Left kidney (tissue), 2 donors: ENCODE data around the gene ADIG. TPM values are rescaled to one million over a fixed set of nuclear protein-coding genes. Genes with fewer than 3 reads are reported as not detected.
"Not testable (repeated sequence)": the region's sequence is repeated elsewhere in the genome, so short reads cannot be mapped to it uniquely, and the experiment has no call there.

Experiments
- DNase-seq: peaks from one replicate; pipeline ENCODE4 v3.0.0-alpha.2; 2013
- polyA plus RNA-seq: library from polyadenylated mRNA; unstranded; fragments of 120-200 nt; gene quantifications from one replicate; pipeline ENCODE4 v1.2.1, GENCODE V29; 2013; ENCODE audit not compliant: insufficient read length

Gene ADIG
- polyA plus RNA-seq, 1 donor, result not detected

DNA sequence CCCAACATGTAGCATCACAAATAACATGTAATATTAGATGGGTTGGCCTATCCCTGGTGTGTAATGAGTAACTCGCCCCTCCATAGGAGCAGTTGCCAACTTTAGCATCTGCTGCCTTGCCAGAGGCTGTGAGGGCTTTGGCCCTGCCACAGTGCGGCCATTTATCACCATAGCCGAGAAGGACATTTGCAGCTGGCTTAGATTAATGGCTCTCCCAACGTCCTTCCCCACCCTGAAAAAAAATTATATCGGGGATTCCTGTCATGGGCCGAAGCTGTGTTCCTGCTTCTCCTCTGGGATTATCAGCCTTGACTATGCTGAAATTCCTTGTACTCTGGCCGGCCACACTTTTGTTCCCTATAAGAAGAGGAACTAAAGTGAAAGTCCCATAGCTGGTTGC lies 7.6 kb upstream of the ADIG start:
- no peak for DNase-seq

DNA sequence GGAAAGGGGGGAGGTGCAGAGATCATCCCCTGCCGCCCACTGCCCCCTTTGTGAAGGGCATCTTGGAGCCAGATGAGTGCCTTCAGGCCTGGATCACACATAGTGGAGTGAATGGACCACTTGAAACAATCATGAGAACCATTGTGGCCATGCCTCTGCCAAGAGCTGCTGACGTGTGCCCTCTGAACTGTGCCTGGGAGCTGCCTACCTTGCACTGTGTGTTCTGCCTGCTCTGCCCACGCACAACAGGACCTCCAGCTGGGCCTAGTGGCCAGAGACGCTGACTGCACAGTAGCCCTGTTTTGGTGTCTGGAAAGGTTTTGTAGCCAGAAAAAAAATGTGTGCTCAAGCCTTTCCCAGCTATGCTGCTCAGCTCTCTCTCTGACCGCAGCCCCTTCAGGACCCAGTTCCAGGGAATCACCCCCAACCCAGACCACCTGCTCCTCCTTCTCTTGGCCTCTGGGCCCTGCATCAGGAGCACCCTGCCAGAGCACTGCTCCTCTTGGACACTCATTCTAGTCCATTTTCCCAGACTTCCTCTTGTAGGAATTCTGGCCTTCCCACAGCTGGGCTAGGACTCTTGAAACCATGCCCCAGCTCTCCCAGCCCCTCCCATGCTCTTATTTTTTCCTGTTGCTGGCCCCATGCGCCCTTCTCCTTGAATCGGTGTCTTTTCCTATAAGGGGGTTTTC lies 1.6 kb upstream of the ADIG start:
- no peak for DNase-seq

DNA sequence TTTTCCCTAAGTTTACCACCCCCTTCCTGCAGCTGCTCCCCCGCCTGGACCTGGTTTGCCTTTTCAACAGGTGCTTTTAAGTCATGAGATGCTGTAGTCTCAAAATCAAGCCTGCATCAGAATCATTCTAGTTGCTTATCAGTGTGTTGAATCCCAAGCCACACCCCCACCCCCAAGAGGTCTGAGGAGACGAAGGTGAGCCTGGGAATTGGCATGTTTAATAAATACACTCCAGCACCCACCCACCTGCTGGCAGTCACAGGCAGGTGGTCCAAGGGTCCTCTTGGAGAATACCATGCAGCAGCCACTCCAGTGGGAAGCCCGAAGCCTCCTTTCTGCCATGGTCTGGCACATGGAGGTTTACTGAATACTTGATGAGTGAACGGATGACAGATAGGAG lies 1.1 kb upstream of the ADIG start:
- no peak for DNase-seq

DNA sequence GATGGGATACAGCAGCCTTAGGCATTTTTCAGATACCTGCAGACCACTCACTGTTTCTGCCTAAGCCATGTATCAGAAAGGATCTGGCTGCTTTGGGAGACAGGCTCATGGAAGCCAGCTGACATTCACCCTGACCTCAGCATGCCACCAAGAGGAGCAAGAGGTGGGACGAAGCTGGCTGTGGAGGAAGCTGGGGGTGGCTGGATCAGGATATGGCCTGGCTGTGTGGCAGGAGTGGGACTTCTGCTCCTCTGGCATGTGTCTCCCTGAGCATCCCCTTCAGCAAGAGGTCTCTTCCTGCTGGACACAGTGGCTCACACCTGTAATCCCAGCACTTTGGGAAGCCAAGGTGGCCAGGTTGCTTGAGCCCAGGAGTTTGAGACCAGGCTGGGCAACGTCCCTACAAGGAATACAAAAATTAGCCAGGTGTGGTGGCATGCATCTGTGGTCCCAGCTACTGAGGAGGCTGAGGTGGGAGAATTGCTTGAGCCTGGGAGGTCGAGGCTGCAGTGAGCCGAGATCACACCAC lies 897 bp downstream of the ADIG start:
- DNase-seq, result no peak

DNA sequence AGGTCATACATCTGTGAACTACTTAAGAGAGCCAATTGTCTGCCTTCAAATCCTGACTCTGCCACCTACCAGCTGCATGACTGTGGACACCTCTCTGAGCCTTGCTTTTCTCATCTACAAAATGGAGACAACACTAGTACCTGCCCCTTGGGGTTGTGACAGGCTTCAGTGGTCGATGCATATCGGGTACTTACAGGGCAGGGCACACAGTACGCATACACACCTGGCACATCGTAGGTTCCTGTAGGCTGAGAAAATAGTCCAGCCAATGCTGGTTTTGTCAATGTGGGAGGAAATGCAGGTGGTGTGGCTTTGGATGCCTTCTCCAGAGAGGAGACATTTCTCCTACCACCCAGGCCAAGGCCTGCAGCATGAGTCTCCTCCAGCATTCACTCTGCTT lies 2.3 kb downstream of the ADIG start:
- DNase-seq, result no peak

DNA sequence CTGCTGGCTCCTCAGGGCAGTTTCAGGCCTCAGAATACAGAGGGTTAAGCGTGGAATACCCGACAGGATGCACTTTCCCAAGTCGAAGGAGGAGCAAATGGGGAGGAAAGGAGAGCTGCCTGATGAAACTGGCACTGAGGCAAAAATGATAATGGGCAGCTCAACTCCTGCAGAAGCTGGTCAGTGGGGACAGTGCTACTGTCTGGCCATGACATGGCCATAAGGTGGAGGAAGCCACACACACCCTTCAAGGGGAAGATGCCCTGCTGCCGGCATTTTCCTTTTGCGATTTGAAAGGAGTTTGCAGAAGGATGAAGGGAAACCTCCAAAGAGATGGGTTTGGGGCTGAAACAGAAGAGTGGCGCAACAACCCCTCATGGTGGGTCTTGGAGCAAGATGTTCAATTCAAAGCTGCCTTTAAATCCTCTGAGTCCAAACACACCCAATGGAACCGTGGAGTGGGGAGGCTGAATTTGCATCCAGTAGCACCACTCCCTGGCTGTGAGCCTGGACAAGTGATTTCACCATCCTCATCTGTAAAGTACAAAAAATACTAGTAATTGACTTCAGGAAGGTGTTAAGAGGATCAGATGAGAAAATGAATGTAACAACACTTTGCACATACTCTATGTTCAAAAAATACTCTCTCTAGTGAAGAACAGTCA lies 3.2 kb downstream of the ADIG start:
- no peak for DNase-seq

DNA sequence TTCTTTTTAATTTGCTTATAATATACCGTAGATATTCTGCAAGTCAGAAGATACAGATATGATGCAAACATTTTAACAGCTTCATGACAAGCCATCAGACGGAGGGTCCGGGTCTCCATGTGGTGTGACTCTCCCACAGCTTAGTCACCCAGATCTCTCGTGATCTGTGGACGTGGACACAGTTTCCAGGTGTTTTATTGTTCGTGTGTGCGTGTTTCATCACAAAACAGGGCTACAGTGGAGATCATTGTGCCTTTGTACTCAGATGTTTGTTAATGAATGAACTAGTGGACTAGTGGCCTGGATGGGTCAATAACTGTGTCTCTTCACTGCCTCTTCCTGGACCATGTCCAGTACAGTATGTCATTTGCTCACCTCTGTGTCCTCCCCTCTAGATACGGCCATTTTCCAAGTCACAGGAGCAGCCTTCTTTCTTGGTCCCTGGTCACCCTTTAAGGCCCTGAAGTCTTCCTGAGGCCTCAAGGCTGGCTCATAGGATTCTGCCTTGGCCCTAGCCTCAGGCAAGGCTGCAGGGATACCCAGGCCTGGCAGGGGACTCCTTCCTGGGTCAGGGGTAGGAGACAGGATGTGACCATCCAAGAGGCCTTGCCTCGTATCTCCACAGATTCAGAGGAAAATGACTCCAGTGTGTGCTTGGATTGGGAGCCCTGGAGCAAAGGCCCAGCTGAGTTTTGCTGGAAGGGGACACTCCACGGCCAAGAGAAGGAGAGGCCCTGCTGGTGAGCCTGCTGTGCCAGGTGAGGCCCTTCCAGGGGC lies 4.6 kb downstream of the ADIG start:
- no peak for DNase-seq

DNA sequence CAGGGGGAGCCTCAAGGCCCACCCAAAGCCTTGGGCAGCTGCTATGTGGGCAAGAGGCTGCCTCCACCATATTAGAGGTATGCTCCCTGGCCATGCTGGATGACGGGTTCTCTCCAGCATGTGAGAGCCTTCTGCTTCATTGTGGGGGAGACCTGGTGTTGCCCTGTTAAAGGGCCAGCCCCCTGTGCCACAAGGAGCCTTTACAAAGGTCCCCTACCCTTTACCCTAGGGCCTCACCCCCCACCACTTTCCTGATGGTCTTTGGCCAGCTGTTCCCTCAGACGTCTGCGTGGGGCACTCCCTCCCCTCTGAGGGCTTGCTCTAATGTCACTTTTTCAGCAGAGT lies 5.2 kb downstream of the ADIG start:
- no peak for DNase-seq

DNA sequence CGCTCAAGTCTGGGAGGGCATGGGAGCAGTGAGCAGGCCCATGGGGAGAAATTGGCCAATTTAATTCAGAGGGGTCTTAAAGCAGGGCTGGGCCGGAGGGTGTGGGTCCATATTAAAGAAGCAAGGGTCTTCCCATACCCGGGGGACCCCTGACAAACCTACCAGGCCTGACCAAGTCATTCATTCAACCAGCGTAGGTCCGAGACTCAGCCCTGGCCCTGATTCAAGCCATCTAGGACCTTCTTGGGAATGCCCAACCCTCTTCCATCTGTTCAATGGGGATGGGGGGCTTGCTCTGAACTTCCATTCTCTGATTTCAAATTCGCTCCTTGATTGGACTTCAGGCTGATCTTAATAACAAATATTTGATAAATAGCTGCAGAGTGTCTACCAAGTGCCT lies 7.3 kb downstream of the ADIG start:
- no peak for DNase-seq

DNA sequence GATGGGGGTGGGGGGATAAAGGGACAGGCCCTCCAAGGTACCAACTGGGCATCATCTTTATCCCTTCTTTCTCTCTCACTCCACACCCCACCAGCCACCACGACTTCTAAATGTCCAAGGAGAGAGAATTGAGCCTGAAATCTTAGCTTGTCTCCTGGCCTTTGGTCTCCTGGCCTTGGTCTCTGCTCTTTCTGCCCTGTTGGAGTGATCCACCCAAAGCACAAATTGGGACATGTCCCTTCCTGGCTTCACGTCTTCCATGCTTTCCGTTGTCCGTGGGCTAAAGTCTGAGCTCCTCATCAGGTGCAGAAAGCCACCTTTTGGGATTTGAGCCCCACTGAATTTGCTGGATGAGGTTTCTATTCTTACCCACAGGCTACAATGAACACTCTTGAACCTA lies 8.4 kb downstream of the ADIG start:
- DNase-seq, result no peak

DNA sequence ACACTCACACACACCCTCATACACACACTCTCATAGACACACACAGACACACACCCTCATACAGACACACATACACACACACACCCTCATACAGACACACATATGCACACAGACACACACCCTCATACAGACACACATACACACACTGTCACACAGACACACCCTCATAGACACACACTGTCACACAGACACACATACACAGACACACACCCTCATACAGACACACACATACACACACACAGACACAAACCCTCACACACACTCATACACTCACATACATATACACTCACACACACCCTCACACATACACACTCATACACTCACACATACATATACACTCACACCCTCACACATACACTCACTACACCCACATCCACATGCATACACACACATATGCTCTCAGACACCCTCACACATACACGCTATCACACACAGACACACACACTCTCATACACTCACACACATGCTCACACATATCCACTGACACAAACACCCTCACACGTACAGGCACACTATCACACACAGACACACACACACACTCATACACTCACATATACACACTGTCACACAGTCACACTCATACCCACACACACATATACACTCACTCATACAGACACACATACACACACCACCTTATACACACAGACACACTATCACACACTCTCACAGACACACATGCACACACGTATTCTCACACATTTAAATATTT lies 9.1 kb downstream of the ADIG start:
- no peak for DNase-seq

DNA sequence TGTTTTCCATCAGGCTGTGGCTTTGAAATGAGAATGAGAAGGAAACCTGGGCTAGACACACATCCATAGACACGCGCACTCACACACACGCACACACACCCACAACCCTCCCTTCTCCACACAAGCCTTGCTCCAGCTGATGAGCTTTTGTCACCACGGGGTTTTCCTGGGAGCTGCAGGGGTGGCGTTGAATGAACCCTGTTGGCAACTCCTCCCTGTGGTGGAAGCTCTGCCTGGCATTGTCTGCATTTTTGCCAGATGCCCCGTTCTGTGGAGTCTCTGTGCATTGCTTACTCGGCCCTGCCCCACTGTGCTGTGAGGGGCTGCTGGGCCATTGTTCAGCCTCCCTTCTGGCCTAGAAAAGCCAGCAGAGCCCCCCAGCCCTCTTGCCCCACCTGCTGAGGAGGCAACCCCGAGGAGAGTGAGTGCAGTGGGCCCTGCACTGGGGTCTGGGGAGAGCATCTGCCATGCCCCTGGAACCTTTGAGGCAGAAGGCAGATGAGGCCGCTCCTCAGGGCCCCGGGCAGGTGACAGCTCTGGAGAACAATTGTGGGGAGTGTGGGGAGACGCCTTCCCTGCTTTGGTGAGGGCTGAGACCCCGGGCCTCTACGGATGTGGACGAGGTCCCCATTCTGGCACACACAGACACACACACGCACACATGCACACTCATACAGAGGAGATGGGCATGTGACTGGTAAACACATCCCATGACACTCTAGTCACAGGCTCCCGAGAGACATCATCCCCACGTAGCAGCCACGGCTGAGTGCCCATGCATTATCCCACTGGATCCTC lies 9.9 kb downstream of the ADIG start:
- DNase-seq, result no peak

DNA sequence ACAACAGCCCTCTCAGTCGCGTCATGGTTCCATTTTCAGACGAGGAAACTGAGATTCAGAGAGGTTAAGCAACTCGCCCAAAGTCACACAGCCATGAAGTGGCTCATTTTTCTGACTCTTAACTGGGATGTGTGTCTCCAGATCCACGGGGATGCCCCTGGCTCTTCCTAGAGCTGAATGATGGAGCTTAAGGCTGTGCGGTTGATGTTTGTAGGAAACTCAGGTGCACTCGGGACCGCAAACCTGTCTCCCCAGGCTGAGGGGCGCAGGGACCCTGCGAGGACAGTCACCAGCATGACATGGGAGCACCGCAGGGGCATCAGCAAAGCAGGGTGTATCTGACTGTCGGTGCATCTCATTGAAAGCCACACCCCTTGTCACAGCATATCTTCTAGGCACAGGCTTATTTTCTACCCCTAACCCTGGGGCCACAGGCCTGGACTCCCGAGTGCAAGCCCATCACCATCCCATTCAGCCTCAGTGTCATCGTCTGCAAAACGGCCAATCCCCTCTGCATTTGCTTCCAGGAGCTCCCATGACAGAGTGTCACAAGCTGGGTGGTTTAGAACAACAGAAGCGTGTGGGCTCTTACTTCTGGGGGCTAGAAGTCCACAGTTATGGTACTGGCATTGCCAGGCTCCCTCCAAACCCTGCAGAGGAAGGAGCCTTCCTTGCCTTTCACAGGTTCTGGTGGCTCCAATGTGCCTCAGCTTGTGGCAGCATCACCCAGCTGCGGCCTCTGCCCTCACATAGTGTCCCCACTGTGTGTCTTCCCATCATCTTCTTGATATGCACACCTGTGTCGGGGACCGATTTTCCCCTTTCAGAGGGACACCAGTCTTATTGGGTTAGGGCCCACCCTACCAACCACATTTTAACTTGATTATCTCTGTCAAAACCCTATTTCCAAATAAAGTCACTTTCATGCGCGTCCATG lies 10.7 kb downstream of the ADIG start:
- DNase-seq, result no peak

DNA sequence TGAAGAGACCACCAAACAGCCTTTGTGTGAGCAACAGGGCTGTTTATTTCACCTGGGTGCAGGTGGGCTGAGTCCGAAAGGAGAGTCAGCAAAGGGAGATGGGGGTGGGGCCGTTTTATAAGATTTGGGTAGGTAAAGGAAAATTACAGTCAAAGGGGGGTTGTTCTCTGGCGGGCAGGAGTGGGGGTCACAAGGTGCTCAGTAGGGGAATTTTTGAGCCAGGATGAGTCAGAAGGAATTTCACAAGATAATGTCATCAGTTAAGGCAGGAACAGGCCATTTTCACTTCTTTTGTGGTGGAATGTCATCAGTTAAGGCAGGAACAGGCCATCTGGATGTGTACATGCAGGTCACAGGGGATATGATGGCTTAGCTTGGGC lies 11.4 kb downstream of the ADIG start:
- not testable (repeated sequence) for DNase-seq

DNA sequence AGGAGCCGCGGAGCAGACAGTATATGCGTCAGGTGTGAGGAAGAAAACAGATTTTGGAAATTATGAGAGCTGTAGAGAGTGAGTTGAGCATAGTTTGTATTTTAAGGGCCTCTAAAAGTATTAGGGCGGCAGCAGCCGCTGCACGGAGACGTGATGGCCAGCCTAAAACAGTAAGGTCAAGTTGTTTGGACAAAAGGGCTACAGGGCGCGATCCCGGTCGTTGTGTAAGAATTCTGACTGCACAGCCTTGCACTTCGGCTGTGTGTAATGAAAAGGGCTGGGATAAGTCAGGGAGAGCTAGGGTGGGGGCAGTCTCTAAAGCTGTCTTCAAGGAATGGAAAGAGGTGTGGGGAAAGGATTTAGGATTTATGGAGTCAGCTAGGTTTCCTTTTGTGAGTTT lies 13.3 kb downstream of the ADIG start:
- DNase-seq, result not testable (repeated sequence)

DNA sequence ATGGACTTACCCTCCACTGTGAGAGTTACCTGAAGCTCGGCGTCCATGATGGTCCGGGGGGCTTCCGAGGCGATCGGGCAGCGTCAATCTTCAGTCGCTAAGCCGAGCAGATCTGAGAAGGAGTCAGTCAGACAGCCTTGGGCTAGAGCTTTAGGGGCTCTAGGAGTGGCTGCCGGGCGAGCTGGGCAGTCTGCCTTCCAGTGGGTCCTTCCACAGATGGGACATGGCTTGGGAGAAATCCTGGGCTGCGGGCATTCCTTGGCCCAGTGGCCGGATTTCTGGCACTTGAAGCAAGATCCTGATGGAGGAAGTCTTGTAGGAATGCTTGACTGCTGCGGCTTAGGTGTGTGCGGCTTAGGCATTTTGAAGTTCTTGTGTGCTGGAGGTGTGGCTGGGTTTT lies 14.9 kb downstream of the ADIG start:
- not testable (repeated sequence) for DNase-seq

DNA sequence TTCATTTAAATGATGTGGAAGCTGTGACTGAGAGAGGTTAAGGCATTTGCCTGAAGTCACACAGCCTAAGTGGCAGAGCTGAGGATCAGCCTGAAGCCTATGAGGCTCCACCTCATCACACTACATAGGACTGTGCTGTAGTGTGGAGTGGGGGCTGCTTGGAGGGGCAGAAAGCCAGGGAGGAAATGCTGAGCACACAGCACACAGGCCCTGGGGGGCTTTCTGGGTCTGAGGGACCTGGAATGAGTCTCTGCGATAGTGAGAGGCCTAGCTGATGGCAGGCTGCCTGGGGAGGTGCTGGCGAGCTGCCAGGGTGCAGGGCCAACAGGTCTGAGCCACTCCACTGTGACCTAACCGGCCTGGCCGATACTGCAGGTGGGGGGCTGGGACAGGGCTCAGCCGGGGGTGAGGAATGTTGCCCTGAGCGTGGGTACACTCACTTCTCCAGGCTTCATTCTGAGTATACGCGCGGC lies 18.4 kb downstream of the ADIG start:
- peak; percentile 31 for DNase-seq

DNA sequence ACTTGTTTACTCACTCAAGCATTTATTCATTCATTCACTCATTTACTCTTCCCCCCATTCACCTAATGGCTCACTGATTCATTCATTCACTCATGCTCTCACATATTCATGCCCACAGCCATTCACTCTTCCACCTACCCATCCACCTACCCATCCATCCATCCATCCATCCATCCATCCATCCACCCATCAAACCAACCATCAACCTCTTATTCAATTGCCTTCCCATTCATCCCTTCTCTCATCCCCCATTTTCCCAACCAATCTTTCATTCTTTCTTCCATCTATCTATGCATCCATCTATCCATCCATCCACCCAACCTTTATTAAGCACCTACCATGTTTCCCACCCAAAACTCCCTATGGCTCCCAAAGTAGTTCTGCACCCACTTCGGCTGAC lies 19.1 kb downstream of the ADIG start:
- DNase-seq, result no peak

DNA sequence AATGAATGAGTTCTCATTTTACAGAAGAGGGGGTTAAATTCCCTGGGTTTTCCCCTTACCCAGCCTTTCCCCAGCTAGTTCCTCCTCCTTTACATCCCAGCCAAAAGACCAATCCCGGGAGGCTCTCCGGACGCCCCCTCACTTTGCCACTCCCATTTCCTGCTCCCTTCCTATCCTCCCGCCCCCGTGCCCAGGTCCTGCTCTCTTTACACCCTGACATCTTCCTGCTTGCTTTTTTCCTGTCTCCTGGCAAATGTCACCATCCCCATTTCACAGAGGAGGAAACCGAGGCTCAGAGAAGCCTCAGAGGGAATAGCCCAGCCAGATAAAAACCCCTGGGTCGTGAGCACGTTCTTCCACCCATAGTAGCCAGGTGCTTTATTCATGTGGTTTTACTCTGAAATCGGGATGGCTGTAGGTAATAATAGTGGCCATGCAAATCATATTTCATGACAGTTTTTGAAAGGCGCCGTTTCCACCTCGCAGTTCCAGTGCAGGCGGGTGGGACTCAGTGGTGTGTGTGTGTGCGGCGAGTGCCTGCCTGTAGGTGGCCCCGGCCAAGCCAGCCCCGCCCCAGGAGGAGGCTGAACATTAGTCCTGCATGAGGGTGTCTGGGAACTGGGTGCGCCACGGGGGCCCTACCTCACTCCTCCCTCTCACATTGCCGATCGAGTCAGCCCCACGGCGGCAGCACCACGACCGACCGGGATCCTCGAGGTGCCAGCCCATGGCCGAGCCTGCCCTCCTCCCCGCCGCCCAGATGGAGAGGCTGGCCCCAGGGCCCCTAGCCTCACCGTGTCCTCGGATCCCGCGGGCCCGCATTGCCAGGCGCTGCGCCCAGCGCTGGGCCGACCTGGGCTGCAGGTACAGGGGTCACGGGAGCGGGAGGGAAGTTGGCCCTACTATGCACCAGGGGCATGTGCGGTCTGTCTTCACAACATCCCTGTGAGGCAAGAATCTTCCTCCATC lies 20.5 kb downstream of the ADIG start, which contains the start of gene ARHGAP40:
Gene ARHGAP40, plus strand, starts transcription at position 594 of the 969 bp plus-strand sequence.
- DNase-seq, result peak; percentile 27
